HUES6 (cell line): ENCODE data around the gene TCEA2.

Experiments
- H3K27ac ChIP-seq: 2 replicates; pipeline ENCODE4 v1.7.0; 2013; ENCODE audit warnings: low read depth, mild to moderate bottlenecking, low read length, inconsistent platforms
- H3K27me3 ChIP-seq: 2 replicates; pipeline ENCODE4 v1.6.1; 2013; ENCODE audit warnings: low read length; ENCODE audit not compliant: control insufficient read depth, insufficient read depth
- H3K36me3 ChIP-seq: 2 replicates; pipeline ENCODE4 v1.6.1; 2013; ENCODE audit warnings: low read length; ENCODE audit not compliant: control insufficient read depth, insufficient read depth
- H3K4me1 ChIP-seq: 2 replicates; pipeline ENCODE4 v1.6.1; 2013; ENCODE audit warnings: low read length; ENCODE audit not compliant: control insufficient read depth, insufficient read depth
- H3K4me3 ChIP-seq: 2 replicates; pipeline ENCODE4 v1.5.1; 2013; ENCODE audit warnings: low read depth, low read length
- H3K9ac ChIP-seq: one replicate; pipeline ENCODE4 v1.6.1; 2013; ENCODE audit warnings: mild to moderate bottlenecking, low read length
- H3K9me3 ChIP-seq: 2 replicates; pipeline ENCODE4 v1.6.1; 2013; ENCODE audit warnings: low read depth, low read length; ENCODE audit not compliant: control insufficient read depth, insufficient read depth

Gene TCEA2

GRCh38 chr20:64044484-64045247 lies 18.3 kb upstream of the TCEA2 start:
- Histone ChIP-seq H3K27me3 (peaks cover 83% of the 10 kb centered on the region), H3K9me3 (no peaks in the 10 kb centered on the region), H3K27ac (no peak overlapping the region), H3K4me1 (peaks cover 29% of the 10 kb centered on the region), H3K4me3 (no peak overlapping the region), H3K36me3 (no peaks in the 10 kb centered on the region), H3K9ac (no peak overlapping the region)

- Histone ChIP-seq H3K9ac (no peak overlapping the region), H3K4me3 (no peak overlapping the region), H3K4me1 (peaks cover 36% of the 10 kb centered on the region), H3K27ac (no peak overlapping the region), H3K9me3 (no peaks in the 10 kb centered on the region), H3K27me3 (peaks cover 83% of the 10 kb centered on the region), H3K36me3 (no peaks in the 10 kb centered on the region)
Observed at GRCh38 chr20:64045346-64046011, 17.5 kb upstream of the TCEA2 start.

GRCh38 chr20:64047046-64047389 lies 16.0 kb upstream of the TCEA2 start:
- H3K27me3 ChIP-seq: peaks cover 80% of the 10 kb centered on the region
- H3K4me1 ChIP-seq: peaks cover 30% of the 10 kb centered on the region
- H3K36me3 ChIP-seq: no peaks in the 10 kb centered on the region
- H3K9me3 ChIP-seq: no peaks in the 10 kb centered on the region
- H3K27ac ChIP-seq: no peak overlapping the region
- no peak overlapping the region for H3K9ac ChIP-seq
- H3K4me3 ChIP-seq: no peak overlapping the region

GRCh38 chr20:64047968-64048401 lies 15.0 kb upstream of the TCEA2 start:
- Histone ChIP-seq H3K9me3 (no peaks in the 10 kb centered on the region), H3K36me3 (no peaks in the 10 kb centered on the region), H3K9ac (peak overlapping the region; percentile 33), H3K4me1 (peaks cover 26% of the 10 kb centered on the region), H3K27ac (no peak overlapping the region), H3K27me3 (peaks cover 76% of the 10 kb centered on the region), H3K4me3 (peak overlapping the region; percentile 52)

- no peaks in the 10 kb centered on the region for H3K9me3 ChIP-seq
- peak overlapping the region; percentile 33 for H3K9ac ChIP-seq
- peak overlapping the region; percentile 52 for H3K4me3 ChIP-seq
- peaks cover 73% of the 10 kb centered on the region for H3K27me3 ChIP-seq
- no peaks in the 10 kb centered on the region for H3K36me3 ChIP-seq
- H3K27ac ChIP-seq: no peak overlapping the region
- H3K4me1 ChIP-seq: peaks cover 30% of the 10 kb centered on the region
Observed at GRCh38 chr20:64048402-64049044, 14.5 kb upstream of the TCEA2 start.

GRCh38 chr20:64049060-64049877 lies 13.7 kb upstream of the TCEA2 start, which contains the start of gene SOX18:
Gene SOX18, minus strand, starts transcription at chr20:64049639. Its CDS starts 123 bp downstream, at chr20:64049516.
- Histone ChIP-seq H3K4me3 (peak within 1 kb of the TSS; percentile 52), H3K27me3 (peaks cover 66% of the 10 kb centered on the region), H3K27ac (no peak within 1 kb of the TSS)

GRCh38 chr20:64049878-64050260 lies 13.1 kb upstream of the TCEA2 start:
- no peaks in the 10 kb centered on the region for H3K36me3 ChIP-seq
- H3K9me3 ChIP-seq: no peaks in the 10 kb centered on the region
- peak overlapping the region; percentile 42 for H3K4me3 ChIP-seq
- peaks cover 37% of the 10 kb centered on the region for H3K4me1 ChIP-seq
- no peak overlapping the region for H3K9ac ChIP-seq
- H3K27me3 ChIP-seq: peaks cover 62% of the 10 kb centered on the region
- H3K27ac ChIP-seq: no peak overlapping the region

More at GRCh38 chr20:64049060-64049877, 13.7 kb upstream of the TCEA2 start, which contains the start of gene SOX18:
- Histone ChIP-seq H3K4me1 (peaks cover 37% of the 10 kb centered on the region), H3K36me3 (no peaks in the 10 kb centered on the region), H3K9me3 (no peaks in the 10 kb centered on the region), H3K9ac (peak within 1 kb of the TSS; percentile 33)

- H3K27me3 ChIP-seq: peaks cover 56% of the 10 kb centered on the region
- H3K9ac ChIP-seq: no peak overlapping the region
- H3K4me1 ChIP-seq: peaks cover 31% of the 10 kb centered on the region
- H3K4me3 ChIP-seq: peak overlapping the region; percentile 42
- no peaks in the 10 kb centered on the region for H3K36me3 ChIP-seq
- H3K9me3 ChIP-seq: no peaks in the 10 kb centered on the region
- H3K27ac ChIP-seq: no peak overlapping the region
Observed at GRCh38 chr20:64050261-64051032, 12.6 kb upstream of the TCEA2 start.

- H3K4me3 ChIP-seq: no peak overlapping the region
- no peak overlapping the region for H3K9ac ChIP-seq
- H3K4me1 ChIP-seq: peaks cover 32% of the 10 kb centered on the region
- no peaks in the 10 kb centered on the region for H3K9me3 ChIP-seq
- peaks cover 50% of the 10 kb centered on the region for H3K27me3 ChIP-seq
- H3K36me3 ChIP-seq: no peaks in the 10 kb centered on the region
- H3K27ac ChIP-seq: no peak overlapping the region
Observed at GRCh38 chr20:64051033-64051452, 12.0 kb upstream of the TCEA2 start.
